H1 (cell line): ENCODE data around the gene CNOT8. TPM values are rescaled to one million over a fixed set of nuclear protein-coding genes. Genes with fewer than 3 reads are reported as not detected.

ENCODE experiments used
- CBX8 ChIP-seq: fragments of 300-800, 300-1000 bp; sonication (generic); IDR thresholded peaks from 2 replicates; pipeline ENCODE4 v1.7.1; 2016; ENCODE audit warnings: low read depth, low read length, borderline replicate concordance
- EGR1 ChIP-seq: IDR thresholded peaks from 2 replicates; pipeline ENCODE4 v1.6.1; 2011; ENCODE audit warnings: low read depth, low read length, borderline replicate concordance
- HDAC2 ChIP-seq, 2 experiments: fragments of 300-600 bp in 1 of 2; sonication (generic) in 1 of 2; IDR thresholded peaks; 2 replicates each; pipeline ENCODE4 v1.6.1; 2011 to 2012; ENCODE audit warnings: low read depth in 2 of 2, low read length in 2 of 2, mild to moderate bottlenecking in 2 of 2, moderate library complexity in 2 of 2, borderline replicate concordance in 1 of 2, inconsistent platforms in 1 of 2
- RAD21 ChIP-seq, 2 experiments: IDR thresholded peaks in 1 of 2; conservative IDR thresholded peaks in 1 of 2; 2 replicates each; pipeline ENCODE4 v1.6.1; 2011; ENCODE audit warnings: low read depth in 2 of 2, low read length in 2 of 2, improper control_type of control experiment in 1 of 2, inconsistent platforms in 1 of 2, mild to moderate bottlenecking in 1 of 2, moderate library complexity in 1 of 2
- SAP30 ChIP-seq: fragments of 300-600 bp; sonication (generic); IDR thresholded peaks from 2 replicates; pipeline ENCODE4 v1.7.1; 2012; ENCODE audit warnings: low read length, moderate library complexity, mild to moderate bottlenecking, inconsistent platforms; ENCODE audit not compliant: insufficient read depth, insufficient replicate concordance
- TCF12 ChIP-seq: IDR thresholded peaks from 2 replicates; pipeline ENCODE4 v1.6.1; 2011; ENCODE audit warnings: low read depth, mild to moderate bottlenecking, low read length
- TEAD4 ChIP-seq: IDR thresholded peaks from 2 replicates; pipeline ENCODE4 v1.6.1; 2012; ENCODE audit warnings: low read depth, low read length, inconsistent platforms, mixed read lengths
- ZNF274 ChIP-seq: IDR thresholded peaks from 2 replicates; pipeline ENCODE4 v1.7.0; 2012; ENCODE audit warnings: low read length, borderline replicate concordance; ENCODE audit errors: extremely low read depth
- polyA plus RNA-seq, 7 experiments: library from polyadenylated mRNA; depleted of rRNA in 3 of 7; stranded (reverse) in 5 of 7; unstranded in 2 of 7; fragments of >200 nt in 5 of 7; fragments of 200-250 nt in 2 of 7; gene quantifications; 1 replicate in 5 of 7; 2 replicates in 1 of 7; 4 replicates in 1 of 7; pipeline versions ENCODE4 v1.2.1 to v1.2.3, GENCODE V29; 2011 to 2013; ENCODE audit warnings: missing spikeins in 2 of 7, mixed read lengths in 2 of 7
- total RNA-seq: library from RNA; stranded (reverse); fragmentation: NEBNext Ultra II Directional; extraction: Animal tissue kit (Norgen Biotek cat#: 25700); gene quantifications from 2 replicates; pipeline ENCODE4 v1.2.1, GENCODE V29; 2021

Gene CNOT8
- total and polyA plus RNA-seq, 2 of the 8 experiments (the other 6 are each of a cell fraction or from before 2014, with no cell fraction given), result 36.4 to 62.9 TPM

GRCh38 chr5:154830596-154830995 is 27.8 kb upstream of the CNOT8 start (continued):
- TF ChIP-seq SAP30 (no peak), TCF12 (no peak), CBX8 (no peak), ZNF274 (no peak), HDAC2 (IDR thresholded peaks at IDR 0.05; ENCODE audit: borderline replicate concordance in 1 of 2, low read depth in 2 of 2, low read length in 2 of 2) (no peak), RAD21 (IDR thresholded peaks at IDR 0.05 in 1 of 2, conservative IDR thresholded peaks at IDR 0.05 in 1 of 2; ENCODE audit: low read depth in 2 of 2, low read length in 2 of 2) (no peak), EGR1 (no peak), TEAD4 (no peak)
